Mesendoderm (in vitro differentiated cells): Measurements from ENCODE around the gene CORO2B.

Source experiments
- DNase-seq: peaks from one replicate; pipeline ENCODE4 v3.0.0; 2013
- H2AK5ac ChIP-seq: 2 replicates; pipeline ENCODE4 v1.6.1; 2013; ENCODE audit warnings: low read length, inconsistent platforms
- H2BK120ac ChIP-seq: 2 replicates; pipeline ENCODE4 v1.6.1; 2013; ENCODE audit warnings: low read depth, mild to moderate bottlenecking, low read length, moderate library complexity, mixed read lengths
- H2BK15ac ChIP-seq: replicated peaks from 2 replicates; pipeline ENCODE4 v1.6.1; 2013; ENCODE audit warnings: low read depth, mild to moderate bottlenecking, moderate library complexity
- H2BK5ac ChIP-seq: 2 replicates; pipeline ENCODE4 v1.6.1; 2013; ENCODE audit warnings: low read length, inconsistent platforms
- H3K18ac ChIP-seq: 2 replicates; pipeline ENCODE4 v1.6.1; 2013; ENCODE audit warnings: mild to moderate bottlenecking, low read length, mixed read lengths
- H3K23ac ChIP-seq: one replicate; pipeline ENCODE4 v1.6.1; 2013; ENCODE audit warnings: low read length
- H3K27ac ChIP-seq: 2 replicates; pipeline ENCODE4 v1.5.1; 2013; ENCODE audit warnings: low read depth, mild to moderate bottlenecking, inconsistent platforms, low read length, moderate library complexity
- H3K27me3 ChIP-seq: 2 replicates; pipeline ENCODE4 v1.6.1; 2013; ENCODE audit warnings: low read length, control low read depth, mild to moderate bottlenecking, inconsistent platforms; ENCODE audit not compliant: insufficient read depth, poor library complexity
- H3K36me3 ChIP-seq: 2 replicates; pipeline ENCODE4 v1.6.1; 2013; ENCODE audit warnings: low read length, inconsistent platforms; ENCODE audit not compliant: control insufficient read depth, insufficient read depth
- H3K4ac ChIP-seq: one replicate; pipeline ENCODE4 v1.6.1; 2013; ENCODE audit warnings: low read depth, mild to moderate bottlenecking, low read length, moderate library complexity
- H3K4me1 ChIP-seq: 2 replicates; pipeline ENCODE4 v1.6.1; 2013; ENCODE audit warnings: low read depth, low read length, inconsistent platforms; ENCODE audit not compliant: control insufficient read depth
- H3K4me2 ChIP-seq: 2 replicates; pipeline ENCODE4 v1.6.1; 2013; ENCODE audit warnings: low read length
- H3K4me3 ChIP-seq: 2 replicates; pipeline ENCODE4 v1.5.1; 2013; ENCODE audit warnings: mild to moderate bottlenecking, low read length
- H3K56ac ChIP-seq: one replicate; pipeline ENCODE4 v1.6.1; 2013; ENCODE audit warnings: low read length
- H3K79me1 ChIP-seq: 2 replicates; pipeline ENCODE4 v1.6.1; 2013; ENCODE audit warnings: low read length, inconsistent platforms
- H3K79me2 ChIP-seq: 2 replicates; pipeline ENCODE4 v1.6.1; 2013; ENCODE audit warnings: mild to moderate bottlenecking, low read length; ENCODE audit not compliant: control insufficient read depth, insufficient read depth
- H3K9ac ChIP-seq: 2 replicates; pipeline ENCODE4 v1.6.1; 2013; ENCODE audit warnings: low read length, inconsistent platforms
- H4K5ac ChIP-seq: one replicate; pipeline ENCODE4 v1.6.1; 2013; ENCODE audit warnings: low read length
- H4K8ac ChIP-seq: one replicate; pipeline ENCODE4 v1.6.1; 2013; ENCODE audit warnings: low read depth, mild to moderate bottlenecking, control low read depth, low read length, moderate library complexity
- WGBS: extraction: QIAGEN DNeasy Blood & Tissue Kit; methylation state at CpG from one replicate; pipeline ENCODE4 v1.1.7; 2013; ENCODE audit warnings: low lambda C conversion rate, missing lambda C conversion rate; ENCODE audit not compliant: insufficient coverage; ENCODE audit errors: extremely low coverage; 5-methylcytosine and 5-hydroxymethylcytosine counted together

CORO2B gene

DNA sequence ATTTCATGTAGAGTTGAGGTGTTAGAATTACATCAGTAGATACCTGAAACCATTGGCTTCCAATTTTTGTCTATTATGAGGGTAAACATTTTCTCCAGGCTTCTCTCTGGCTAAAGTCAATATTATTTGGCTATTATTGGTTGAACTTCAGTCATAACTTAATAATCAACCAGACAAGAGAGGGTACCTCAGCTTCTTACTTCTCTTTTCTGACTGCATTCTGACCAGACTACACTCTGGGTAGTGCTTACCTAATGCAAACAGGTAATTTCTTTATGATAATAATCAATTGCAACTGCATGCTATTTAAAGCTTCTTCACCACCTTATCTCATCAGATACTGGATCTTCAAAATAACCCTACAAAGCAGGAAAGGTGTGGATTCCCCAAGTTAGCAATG is 156.8 kb downstream of the CORO2B start:
- H3K27ac ChIP-seq = no peak overlapping the region

DNA sequence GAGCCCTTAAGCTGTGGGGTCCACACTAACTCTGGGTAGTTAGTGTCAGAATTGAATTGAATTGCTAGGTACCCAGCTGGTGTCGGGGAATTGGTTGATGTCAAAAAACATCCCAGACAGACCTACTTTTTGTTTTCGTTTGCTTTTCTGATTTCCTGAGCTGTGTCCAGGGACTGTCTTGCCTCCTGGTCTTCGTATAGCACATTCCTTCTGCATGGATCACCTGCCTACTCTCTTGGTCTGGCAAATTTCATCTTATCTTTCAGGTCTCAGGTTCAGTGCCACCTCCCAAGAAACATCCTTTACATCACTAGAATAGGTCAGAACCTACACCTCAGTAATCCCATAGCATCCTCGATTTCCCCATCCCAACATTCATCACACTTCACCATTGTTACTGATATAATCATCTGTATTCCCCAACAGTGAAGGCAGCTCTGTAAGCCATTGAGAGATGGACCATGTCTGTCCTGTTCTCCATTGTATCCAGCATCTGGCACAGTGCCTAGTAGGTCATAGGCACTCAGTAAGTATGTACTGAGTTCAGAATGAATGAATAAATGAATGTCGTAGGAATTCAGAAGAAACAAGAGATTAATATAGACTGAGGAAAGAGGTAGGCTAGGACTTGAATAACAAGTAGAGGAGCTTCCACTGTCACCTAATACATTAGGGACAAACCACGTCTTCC is 160.7 kb downstream of the CORO2B start:
- no peak for DNase-seq
- Histone ChIP-seq H4K5ac (no peak overlapping the region), H3K18ac (no peak overlapping the region), H3K36me3 (no peaks in the 10 kb centered on the region), H3K23ac (no peak overlapping the region), H3K4me1 (no peaks in the 10 kb centered on the region), H3K27ac (no peak overlapping the region), H2AK5ac (no peak overlapping the region), H3K56ac (no peak overlapping the region), H3K4me3 (no peak overlapping the region), H2BK15ac (no peak overlapping the region), H3K79me1 (no peaks in the 10 kb centered on the region), H2BK5ac (no peak overlapping the region), H2BK120ac (no peak overlapping the region), H3K4ac (no peak overlapping the region), H3K79me2 (no peaks in the 10 kb centered on the region), H4K8ac (no peak overlapping the region), H3K9ac (no peak overlapping the region), H3K27me3 (no peaks in the 10 kb centered on the region), H3K4me2 (no peak overlapping the region)
- 100% methylated on average over 1 of the region's 6 CpGs for WGBS

More for the DNA sequence above, 156.8 kb downstream of the CORO2B start:
- Histone ChIP-seq H4K5ac (no peak overlapping the region), H3K4ac (no peak overlapping the region), H2AK5ac (no peak overlapping the region), H3K4me3 (no peak overlapping the region), H3K56ac (no peak overlapping the region), H3K79me2 (no peaks in the 10 kb centered on the region), H3K23ac (no peak overlapping the region), H2BK15ac (no peak overlapping the region), H3K79me1 (no peaks in the 10 kb centered on the region), H3K18ac (no peak overlapping the region), H3K36me3 (no peaks in the 10 kb centered on the region), H3K4me1 (peaks cover 1% of the 10 kb centered on the region), H2BK5ac (no peak overlapping the region), H2BK120ac (no peak overlapping the region), H3K9ac (no peak overlapping the region), H3K4me2 (no peak overlapping the region), H3K27me3 (no peaks in the 10 kb centered on the region), H4K8ac (no peak overlapping the region)
- peak; percentile 35 for DNase-seq

- no peak overlapping the region for H3K18ac ChIP-seq
- H3K4me3 ChIP-seq = no peak overlapping the region
- H3K36me3 ChIP-seq = no peaks in the 10 kb centered on the region
- no CpG with 5 or more reads among the region's 3 CpGs for WGBS
- no peaks in the 10 kb centered on the region for H3K79me2 ChIP-seq
- H3K27me3 ChIP-seq = no peaks in the 10 kb centered on the region
- no peaks in the 10 kb centered on the region for H3K79me1 ChIP-seq
- no peak overlapping the region for H3K23ac ChIP-seq
- H3K56ac ChIP-seq = no peak overlapping the region
- H2AK5ac ChIP-seq = no peak overlapping the region
- no peak overlapping the region for H3K4ac ChIP-seq
- H4K8ac ChIP-seq = no peak overlapping the region
- no peak overlapping the region for H3K9ac ChIP-seq
- H3K27ac ChIP-seq = no peak overlapping the region
- no peak for DNase-seq
- no peak overlapping the region for H2BK120ac ChIP-seq
- no peak overlapping the region for H2BK5ac ChIP-seq
- H2BK15ac ChIP-seq = no peak overlapping the region
- no peak overlapping the region for H4K5ac ChIP-seq
- H3K4me2 ChIP-seq = no peak overlapping the region
- no peaks in the 10 kb centered on the region for H3K4me1 ChIP-seq
These were observed 164.5 kb downstream of the CORO2B start for GRCh38 chr15:68743256-68743655.

DNA sequence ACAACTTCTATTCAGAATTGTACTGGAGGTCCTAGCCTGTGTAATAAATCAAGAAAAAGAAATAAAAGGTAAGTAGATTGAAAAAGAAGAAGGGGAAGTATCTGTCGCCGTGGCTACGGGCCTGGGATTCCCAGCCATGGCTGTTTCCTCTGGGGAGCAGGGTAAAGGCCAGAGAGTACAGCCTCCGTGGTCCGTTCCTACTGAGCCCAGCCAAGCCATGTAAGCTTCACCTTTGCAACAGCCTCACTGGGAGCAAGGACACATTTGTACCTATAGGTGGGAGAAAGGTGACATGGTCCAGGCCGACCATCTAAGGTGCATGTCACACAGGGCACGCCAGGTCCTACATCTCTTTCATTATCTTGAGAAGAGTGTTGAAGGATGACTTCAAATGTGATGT is 170.6 kb downstream of the CORO2B start:
- H3K4ac ChIP-seq = no peak overlapping the region
- no peak overlapping the region for H3K18ac ChIP-seq
- no peak overlapping the region for H2BK120ac ChIP-seq
- H3K4me3 ChIP-seq = no peak overlapping the region
- H3K4me1 ChIP-seq = no peaks in the 10 kb centered on the region
- no peak overlapping the region for H2AK5ac ChIP-seq
- no CpG with 5 or more reads among the region's 7 CpGs for WGBS
- no peak overlapping the region for H2BK5ac ChIP-seq
- no peak overlapping the region for H3K27ac ChIP-seq
- no peaks in the 10 kb centered on the region for H3K79me1 ChIP-seq
- no peak overlapping the region for H3K9ac ChIP-seq
- no peak overlapping the region for H4K5ac ChIP-seq
- H3K56ac ChIP-seq = no peak overlapping the region
- no peaks in the 10 kb centered on the region for H3K36me3 ChIP-seq
- no peak overlapping the region for H2BK15ac ChIP-seq
- no peaks in the 10 kb centered on the region for H3K27me3 ChIP-seq
- DNase-seq = no peak
- no peaks in the 10 kb centered on the region for H3K79me2 ChIP-seq
- no peak overlapping the region for H4K8ac ChIP-seq
- no peak overlapping the region for H3K4me2 ChIP-seq
- H3K23ac ChIP-seq = no peak overlapping the region

GRCh38 chr15:68749793-68750192 is 171.0 kb downstream of the CORO2B start:
- no peak overlapping the region for H4K5ac ChIP-seq
- H3K79me2 ChIP-seq = no peaks in the 10 kb centered on the region
- no peak overlapping the region for H3K9ac ChIP-seq
- no peak overlapping the region for H3K56ac ChIP-seq
- no peak overlapping the region for H2BK120ac ChIP-seq
- no peak overlapping the region for H3K4ac ChIP-seq
- H3K27me3 ChIP-seq = no peaks in the 10 kb centered on the region
- no peaks in the 10 kb centered on the region for H3K4me1 ChIP-seq
- no peak overlapping the region for H2BK5ac ChIP-seq
- no CpG with 5 or more reads among the region's 2 CpGs for WGBS
- no peak overlapping the region for H2AK5ac ChIP-seq
- H3K36me3 ChIP-seq = no peaks in the 10 kb centered on the region
- no peak overlapping the region for H3K4me3 ChIP-seq
- no peak for DNase-seq
- no peak overlapping the region for H3K23ac ChIP-seq
- no peak overlapping the region for H3K27ac ChIP-seq
- H4K8ac ChIP-seq = no peak overlapping the region
- no peak overlapping the region for H3K18ac ChIP-seq
- H3K79me1 ChIP-seq = no peaks in the 10 kb centered on the region
- no peak overlapping the region for H2BK15ac ChIP-seq
- H3K4me2 ChIP-seq = no peak overlapping the region

DNA sequence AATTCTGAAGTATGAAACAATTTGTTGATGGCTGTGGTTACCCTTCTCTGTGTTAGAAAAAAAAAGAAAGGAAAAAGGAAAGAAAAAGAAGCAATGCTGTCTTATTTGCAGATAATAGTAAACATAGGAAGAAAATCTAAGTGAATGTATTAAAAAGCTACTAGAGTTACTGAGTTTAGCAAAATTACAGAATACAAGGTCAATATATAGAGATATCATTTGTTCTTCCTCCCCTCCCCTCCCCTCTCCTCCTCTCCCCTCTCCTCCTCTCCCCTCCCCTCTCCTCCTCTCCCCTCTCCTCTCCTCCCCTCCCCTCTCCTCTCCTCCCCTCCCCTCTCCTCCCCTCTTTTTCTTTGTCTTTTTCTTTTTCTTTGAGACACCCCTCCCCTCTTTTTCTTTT is 172.8 kb downstream of the CORO2B start:
- DNase-seq = no peak
- Histone ChIP-seq H3K36me3 (no peaks in the 10 kb centered on the region), H3K79me1 (no peaks in the 10 kb centered on the region), H3K79me2 (no peaks in the 10 kb centered on the region), H3K4me1 (no peaks in the 10 kb centered on the region), H4K8ac (no peak overlapping the region), H3K4me2 (no peak overlapping the region), H2BK120ac (no peak overlapping the region), H3K18ac (no peak overlapping the region), H3K4ac (no peak overlapping the region), H3K23ac (no peak overlapping the region), H3K4me3 (no peak overlapping the region), H2BK15ac (no peak overlapping the region), H2BK5ac (no peak overlapping the region), H3K56ac (no peak overlapping the region), H3K9ac (no peak overlapping the region), H3K27me3 (no peaks in the 10 kb centered on the region), H2AK5ac (no peak overlapping the region), H4K5ac (no peak overlapping the region), H3K27ac (no peak overlapping the region)
